Stimulated activated naive CD4-positive, alpha-beta T cell (primary cell): ENCODE measurements around the gene LAIR1.

ENCODE experiments used
- DNase-seq, 6 experiments: peaks; one replicate each; lab custom pipeline; 2025; lab: John Stamatoyannopoulos, UW

The LAIR1 gene

DNA sequence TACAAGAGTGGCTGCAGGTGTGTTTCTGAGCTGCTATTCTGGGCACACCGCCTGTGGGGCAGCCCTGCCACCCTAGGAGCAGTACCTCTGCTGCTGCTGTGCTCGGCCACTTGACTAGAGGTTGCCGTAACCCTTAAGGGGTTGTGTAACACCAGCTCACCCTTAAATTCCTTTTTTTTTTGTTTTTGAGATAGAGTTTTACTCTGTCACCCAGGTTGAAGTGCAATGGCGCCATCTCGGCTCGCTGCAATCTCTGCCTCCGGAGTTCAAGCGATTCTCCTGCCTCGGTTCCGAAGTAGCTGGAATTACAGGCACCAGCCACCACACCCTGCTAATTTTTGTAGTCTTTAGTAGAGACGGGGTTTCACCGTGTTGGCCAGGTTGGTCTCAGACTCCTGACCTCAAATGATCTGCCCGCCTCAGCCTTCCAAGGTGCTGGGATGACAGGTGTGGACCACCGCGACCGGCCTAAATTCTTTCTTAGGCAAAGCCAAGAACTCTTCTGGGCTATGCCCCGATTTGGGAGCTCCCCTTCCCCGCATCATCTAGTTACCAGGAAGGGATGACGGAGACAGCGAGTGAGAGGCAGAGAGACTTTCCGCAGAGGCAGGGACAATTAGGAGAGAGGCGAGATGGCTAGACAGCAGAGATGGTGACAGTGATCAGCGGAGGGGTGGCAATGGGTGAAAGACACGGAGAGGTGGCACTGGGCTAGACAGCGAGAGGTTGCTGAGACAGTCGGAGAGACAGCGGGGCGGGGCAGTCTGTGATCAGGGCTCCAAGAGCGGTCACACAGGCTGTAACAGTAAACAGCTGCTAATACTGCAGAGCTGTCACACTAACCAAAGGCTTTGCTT lies 47.4 kb downstream of the LAIR1 start:
- no peak for DNase-seq

DNA sequence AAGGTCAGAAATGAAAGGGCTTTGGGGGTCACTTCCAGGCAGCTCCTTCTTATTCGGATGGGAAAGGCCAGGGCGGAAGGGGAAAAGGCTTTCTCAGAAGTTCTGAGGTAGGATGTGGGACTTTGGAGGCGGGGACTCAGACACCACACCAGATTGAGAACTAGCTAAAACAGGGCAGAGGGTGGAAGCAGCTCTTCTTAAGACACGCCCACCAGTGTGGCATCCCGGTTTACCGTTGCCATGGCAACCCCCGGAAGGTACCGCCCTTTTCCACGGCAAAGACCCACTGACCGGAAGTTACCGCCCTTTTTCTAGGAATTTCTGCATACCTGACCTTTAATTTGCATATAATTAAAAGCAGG lies 48.0 kb downstream of the LAIR1 start:
- DNase-seq, result no peak

DNA sequence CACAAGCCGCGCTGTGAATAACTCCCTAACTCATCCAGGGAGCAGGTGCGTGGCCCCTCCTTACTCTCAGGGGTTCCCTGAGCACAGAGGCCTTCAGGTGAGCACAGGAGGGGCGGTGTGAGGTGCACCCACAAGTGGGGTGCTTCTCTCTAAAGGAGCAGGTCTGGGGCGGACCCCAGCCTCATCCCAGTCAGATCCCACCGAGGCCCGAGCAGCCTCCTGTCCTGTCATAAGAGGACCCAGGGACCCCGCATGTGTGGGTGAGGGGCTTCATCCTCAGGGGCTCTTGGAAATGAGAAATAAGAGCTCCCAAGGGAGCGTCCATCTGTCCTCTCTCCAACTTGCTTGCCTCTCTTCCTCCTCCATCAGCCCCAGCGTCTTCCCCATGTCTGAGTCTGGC lies 48.8 kb downstream of the LAIR1 start:
- no peak for DNase-seq

DNA sequence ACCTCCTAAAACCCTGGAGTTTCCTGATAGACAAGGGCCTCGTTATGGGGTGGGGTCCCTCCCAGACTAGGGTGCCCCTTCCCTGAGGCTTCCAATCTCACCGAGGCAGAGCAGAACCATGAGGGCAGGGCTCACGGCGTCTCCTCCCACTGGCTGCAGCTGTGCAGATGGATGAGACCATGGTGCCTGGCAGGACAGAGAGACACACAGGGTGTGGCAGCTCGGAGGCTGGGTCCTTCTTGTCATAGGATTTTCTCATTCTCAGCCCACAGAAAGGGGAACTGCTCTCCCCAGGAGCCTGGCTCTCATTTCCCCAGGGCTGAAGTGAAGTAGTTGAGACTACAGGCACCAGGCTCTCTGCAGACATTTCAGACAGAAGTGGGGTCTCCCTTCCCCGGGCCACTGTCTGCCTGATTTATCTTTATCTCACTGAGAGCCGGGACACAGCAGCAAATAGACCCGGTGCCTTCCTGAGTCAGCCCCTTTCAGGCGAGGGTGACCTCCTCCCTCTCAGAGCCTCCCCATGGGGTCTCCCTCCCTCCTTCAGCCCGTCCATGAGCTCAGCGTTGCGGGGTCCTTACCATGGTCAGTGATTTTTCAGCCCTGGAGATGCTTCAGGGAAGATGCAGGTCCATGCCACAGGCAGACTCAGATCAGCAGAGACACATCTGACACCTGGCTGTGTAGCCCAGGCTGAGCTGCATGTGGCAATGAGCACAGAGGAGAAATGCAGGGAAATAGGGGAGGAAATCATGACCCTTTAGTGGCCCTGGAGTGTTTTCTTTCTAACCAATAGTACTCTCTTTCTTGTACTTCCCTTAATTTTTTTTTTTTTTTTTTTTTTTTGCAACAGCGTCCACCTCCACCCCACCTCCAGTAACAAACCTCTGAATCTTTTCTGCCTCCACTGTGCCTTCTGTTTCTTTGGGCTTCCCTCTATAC lies 52.0 kb downstream of the LAIR1 start, which contains the start of gene LILRA5:
LILRA5 (minus strand) TSS at position 731 of the 942 bp plus-strand sequence; CDS start at position 584, 147 bp downstream.
- DNase-seq, result no peak

DNA sequence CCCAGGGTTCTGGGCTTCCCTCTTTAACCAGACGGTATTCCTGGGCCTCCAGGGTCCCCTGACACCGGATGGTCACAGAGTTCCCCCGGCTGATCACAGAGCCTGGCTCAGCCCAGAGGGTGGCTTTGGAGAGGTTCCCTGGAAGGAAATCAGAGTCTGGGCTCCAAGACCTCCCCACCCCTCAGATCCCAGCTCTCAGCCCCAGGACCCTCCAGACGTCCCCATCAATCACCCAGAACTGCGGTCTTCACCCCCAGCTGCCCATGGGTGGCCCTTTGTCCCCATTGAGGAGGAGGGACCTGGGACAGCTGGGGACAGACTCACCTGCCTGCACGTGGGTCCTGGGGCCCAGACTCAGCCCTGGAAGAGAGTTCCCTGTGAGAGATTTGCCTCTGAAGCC lies 52.7 kb downstream of the LAIR1 start:
- DNase-seq, result no peak

DNA sequence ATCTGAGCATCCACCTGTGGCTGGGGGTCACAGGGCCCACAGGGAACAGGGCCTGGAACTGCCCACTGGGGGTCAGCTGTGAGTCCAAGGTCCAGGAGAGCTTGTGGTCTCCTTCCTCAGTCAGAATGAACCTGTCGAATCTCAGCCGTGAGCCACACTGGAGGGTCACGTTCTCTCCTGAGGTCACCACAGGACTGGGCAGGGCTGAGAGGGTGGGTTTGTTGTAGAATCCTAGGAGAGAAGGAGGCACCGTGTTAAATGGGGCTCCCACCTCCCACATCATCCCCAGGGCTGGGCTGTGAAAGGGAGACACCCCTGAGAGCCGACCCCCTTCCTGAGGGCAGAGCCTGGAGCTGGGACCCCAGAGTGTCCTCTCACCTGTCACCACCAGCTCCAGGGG lies 53.2 kb downstream of the LAIR1 start:
- no peak for DNase-seq

DNA sequence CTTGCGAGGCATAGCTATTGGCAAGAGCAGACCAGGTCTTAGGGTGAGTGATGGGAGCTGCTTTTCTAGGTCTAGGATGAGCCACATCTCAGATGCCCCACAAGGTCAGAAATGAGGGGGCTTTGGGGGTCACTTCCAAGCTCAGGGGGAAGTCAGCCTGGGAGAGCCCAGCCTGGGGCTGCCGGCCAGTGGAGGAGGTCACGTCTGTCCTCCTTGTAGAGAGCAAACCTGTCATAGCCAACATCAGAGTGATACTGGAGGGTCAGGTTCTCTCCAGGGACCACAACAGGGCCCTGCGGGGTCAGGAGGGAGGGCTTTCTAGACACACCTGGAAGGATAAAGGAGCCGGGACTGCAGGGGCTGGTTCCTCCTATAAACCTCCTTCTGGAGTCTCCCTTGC lies 54.2 kb downstream of the LAIR1 start:
- DNase-seq, result no peak

DNA sequence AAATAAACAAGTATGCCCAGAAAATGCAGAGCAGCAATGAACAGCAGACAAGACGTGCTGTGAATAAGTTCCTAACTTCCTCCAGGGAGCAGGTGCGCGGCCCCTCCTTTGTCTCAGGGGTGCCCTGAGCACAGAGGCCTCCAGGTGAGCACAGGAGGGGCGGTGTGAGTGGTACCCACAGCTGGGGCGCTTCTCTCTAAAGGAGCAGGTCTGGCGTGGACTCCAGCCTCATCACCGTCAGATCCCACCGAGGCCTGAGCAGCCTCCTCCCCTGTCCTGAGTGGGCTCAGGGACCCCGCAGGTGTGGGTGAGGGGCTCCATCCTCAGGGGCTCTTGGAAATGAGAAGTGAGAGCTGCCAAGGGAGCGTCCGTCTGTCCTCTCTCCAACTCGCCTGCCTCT lies 54.9 kb downstream of the LAIR1 start:
- no peak for DNase-seq

DNA sequence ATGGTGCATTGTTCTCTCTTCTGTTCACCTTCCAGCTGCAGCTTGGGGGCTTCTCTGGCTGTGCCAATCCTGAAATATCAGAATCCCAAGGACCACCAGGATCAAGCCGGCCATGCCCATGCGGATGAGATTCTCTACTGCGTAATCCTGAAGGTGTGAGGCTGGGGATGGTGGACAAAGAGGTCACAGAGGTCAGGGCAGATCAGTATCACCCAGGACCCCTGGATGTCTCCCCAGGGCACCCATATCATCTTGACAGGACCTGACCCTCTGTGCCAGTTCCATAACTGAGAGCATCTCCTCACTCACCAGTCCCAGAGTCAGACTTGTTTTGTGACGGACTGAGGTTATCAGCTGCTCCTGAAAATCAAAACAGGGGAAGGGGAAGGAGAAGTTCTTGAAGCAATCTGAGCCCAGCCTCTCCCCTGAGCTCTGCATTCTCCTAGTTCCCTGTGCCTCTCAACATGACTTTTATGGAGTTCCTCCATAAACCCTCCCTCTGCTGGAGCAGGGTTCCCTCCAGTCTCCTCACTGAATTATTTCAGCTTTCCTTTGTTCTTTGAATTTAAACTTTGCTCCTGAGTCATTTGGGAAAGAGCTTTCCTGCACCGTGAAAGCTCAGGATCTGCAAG lies 57.2 kb downstream of the LAIR1 start:
- no peak for DNase-seq

DNA sequence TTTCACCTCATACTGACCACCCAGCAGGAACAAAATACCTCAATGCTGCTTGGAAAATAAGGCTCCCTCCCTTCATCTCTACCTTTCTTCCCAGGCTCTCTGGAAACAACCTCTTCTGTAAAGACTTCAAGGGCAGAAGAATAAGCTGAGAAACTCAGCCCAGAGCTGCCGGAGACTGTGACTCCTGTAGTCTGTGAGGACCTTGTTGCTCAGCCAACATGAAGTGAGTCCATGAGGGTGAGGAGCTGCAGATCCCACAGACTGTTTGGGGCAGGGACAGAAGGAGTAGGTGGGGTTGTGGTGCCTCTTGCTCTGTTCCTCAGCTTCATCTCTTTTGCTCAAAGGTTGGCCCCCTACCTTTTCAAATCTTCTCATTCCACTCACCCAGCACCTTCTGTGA lies 59.6 kb downstream of the LAIR1 start:
- no peak for DNase-seq

DNA sequence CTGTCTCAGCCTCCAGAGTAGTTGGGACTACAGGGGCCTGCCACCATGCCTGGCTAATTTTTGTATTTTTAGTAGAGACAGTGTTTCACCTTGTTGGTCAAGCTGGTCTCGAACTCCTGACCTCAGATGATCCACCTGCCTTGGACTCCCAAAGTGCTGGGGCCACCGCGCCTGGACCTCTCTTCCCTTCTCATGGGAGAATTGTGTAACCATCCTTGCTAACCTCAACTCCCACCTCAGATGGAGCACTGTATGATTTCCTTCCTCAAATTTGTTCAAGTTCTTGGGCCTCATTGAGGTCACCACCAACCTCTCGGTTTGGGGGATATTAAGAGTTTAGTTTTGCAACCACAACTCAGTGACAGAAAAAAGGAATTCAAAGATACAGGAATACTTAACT lies 62.5 kb downstream of the LAIR1 start:
- no peak for DNase-seq
